ENCODE measurements around the gene FER.

GRCh38 chr5:109041317-109041716 lies 293.6 kb downstream of the FER start:
- no peak for TF ChIP-seq CTCF (conservative IDR thresholded peaks at IDR 0.05; ENCODE audit: low read depth, low read length)
- no peak for TF ChIP-seq EZH2 (IDR thresholded peaks at IDR 0.05; ENCODE audit: low read length, unreplicated experiment)
